GM21717 (cell line): ENCODE data around the gene ST8SIA1.

Experiments
- ATAC-seq: cut with Tn5 transposase; IDR thresholded peaks from one replicate; pipeline ENCODE4 v1.9.1; 2021; ENCODE audit warnings: mild to moderate bottlenecking, moderate library complexity; ENCODE audit not compliant: unreplicated experiment

ST8SIA1 gene

DNA sequence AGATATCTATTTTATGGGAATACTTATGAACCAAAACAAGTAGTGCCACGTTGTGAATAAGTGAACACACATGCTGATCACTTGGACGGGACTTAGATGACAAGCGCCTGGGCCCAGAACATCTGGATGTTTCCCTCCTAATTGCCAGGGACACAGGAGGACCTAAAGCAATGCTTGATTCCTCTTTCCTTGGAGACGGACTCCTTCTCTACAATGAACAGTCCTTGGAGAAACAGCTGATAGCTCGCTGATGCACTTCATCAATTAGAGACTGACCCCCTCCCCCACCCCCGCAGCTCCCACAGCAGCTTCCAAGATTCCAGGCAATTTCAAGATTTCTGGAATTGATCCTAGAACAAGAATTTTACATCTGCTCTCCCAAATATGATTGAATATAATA is 86.4 kb downstream of the ST8SIA1 start:
- ATAC-seq: no peak

DNA sequence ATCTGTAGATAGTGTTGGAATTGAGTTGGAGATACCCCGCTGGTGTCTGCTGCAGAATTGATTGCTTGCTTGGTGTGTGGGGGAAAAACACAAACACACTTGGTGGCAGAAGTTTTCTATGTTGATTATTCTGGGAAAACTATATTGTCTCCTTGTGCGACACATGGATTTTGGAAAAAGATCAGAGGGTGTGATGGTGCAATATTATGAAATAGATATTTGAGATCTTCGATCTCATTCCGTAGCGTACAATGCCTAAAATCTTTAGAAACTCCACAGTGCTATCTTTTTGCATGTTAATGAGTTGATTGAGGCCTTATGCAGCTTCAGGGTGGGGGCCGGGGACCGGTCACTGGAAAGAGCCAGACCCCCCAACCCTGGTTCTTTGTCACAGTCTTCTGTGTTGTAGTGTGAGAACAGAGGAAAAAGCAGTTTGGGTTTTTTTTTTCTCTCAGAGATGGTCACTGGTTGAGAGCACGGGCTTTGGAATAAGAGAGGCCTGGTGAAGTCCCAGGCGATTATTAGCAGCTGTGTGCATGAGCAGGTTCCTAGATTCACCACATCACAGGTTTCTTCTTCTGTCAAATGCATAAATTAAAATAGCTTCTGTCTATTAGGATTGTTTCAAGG is 88.2 kb downstream of the ST8SIA1 start:
- no peak for ATAC-seq

DNA sequence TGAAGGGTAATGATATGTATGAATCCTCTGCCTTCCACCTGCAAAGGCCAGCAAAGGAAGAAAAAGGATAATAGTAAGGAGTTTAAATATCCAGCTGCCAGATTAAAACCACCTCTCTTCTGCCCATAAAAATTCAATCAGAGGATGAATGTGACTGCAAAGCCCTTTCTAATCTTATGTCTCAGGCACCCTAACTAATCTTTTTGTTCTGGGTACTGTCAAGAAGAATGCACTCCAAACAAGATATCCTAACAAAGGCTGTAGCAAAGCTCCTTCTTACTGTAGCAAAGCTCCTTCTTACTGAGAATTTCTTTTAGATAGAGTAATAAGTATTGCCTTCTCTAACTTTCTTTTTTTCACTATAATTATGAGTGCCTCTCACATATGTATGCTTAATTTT is 91.8 kb downstream of the ST8SIA1 start:
- no peak for ATAC-seq

DNA sequence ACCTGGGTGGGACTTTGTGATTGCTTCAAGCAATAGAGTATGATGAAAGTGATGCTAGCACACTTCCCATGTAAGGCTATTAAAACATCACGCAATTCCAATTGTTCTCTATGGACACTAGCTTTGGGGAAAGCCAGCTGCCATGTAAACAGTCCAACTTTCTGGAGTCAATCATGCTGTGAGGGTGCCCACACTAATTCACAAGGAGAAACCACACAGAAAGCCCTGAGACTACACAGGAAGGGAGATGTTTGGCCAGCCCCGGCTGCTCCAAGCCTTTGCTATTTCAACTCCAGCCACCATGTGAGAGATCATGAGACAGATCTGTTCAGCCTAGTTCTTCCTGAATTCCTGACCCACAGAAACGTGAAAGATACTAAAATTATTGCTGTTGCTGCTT is 96.3 kb downstream of the ST8SIA1 start:
- no peak for ATAC-seq

DNA sequence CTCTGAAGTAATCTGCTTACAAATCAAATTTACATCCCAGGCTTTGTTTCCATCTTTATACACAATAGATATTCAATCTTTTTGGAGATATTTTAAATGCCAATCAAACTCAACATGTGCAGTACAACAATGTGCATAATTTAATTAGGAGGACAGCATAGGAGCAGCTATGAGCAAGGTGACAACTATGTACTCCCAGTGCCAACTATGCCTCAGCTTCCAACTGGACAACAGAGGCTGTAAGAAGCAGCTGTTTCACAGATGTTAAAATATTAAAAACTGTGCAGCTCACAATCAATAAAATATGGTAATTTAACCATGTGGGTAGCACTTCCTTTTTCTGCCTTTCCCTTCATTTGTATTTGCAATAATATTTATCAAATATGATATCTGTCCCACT is 99.9 kb downstream of the ST8SIA1 start:
- no peak for ATAC-seq

DNA sequence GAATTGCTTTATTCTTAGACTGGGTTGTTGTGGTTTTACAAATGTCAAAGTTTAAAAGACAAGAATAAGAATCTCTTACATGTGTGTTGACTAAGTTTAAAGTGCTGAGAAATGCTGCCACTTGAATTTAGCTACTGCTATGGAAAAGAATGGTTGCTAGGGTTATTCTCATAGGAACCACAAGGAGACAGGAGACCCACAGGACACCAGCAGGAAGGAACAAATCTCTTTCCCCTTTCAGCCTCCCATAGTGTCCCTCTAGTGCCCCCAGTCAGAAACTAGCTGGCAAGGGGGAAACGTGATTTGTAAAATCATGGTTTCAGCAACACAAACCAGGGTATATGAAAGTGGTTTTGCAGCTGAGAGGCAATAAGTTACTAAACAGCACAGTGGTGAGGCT is 102.7 kb downstream of the ST8SIA1 start:
- ATAC-seq: no peak

DNA sequence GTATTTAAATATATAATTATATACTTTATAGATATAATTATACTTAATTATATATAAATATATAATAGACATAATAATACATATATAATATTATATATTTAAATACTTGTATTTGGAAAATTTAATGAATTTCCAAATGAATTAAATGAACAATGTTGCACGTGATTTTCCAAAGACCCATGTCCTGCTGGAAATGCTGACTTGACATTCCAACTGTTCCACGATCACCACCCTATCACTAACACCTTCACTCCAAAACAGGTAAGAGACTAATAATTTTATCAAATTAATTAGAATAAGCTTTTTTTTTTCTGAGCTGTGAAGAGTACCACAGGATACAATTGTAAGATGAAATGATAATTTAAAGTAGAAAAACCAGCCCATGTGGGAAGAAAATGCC is 103.4 kb downstream of the ST8SIA1 start:
- no peak for ATAC-seq

DNA sequence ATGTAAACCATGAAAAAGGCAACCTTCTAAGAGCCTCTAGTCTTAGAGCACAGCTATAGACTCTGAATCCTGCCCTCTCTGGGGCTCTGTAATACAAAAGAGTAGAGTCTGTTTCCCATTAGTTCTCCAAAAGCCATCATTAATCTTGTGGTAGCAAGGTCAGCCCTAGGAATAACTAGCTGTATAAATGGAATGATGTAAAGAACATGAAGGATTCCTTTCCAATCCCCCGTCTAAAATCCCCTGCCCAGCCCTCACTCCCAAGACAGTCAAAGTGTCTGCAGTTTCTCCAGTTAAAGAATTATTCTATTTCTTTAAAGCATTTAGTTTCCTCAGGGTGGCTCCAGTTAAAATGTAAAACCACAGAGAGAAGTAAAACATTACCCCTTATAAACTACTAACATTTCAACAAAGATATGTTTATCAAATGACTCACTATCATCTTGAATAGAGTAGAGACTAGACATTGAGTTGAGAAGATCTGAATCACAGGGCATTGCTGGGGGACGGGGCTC is 104.2 kb downstream of the ST8SIA1 start:
- no peak for ATAC-seq

DNA sequence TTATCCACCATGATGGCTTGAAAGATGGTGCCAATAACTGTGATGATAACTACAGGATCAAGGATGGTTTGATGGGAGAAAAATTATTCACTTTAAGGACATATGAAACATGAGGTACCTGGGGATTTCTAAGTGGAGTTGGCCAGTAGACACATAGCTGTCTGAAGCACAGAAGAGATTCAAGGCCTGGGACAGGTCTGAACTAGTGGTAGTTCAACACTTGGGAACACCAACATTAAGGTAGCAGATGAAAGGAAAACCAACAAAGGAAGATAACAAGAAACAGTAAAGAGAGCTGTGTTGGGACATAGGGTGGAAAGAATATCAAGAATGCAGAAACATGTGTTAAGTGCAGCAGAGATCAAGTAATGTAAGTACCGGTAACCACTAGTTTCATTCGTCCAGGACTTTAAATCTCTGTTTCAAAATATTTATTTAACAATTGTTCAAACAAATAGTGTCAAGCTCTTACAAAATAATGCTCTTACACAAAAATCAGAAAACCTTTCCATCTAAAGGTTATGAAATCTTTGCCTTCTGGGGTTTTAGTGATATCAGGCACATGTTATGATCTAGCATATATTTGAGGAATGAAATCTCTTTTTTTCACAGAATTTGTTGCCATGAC is 104.7 kb downstream of the ST8SIA1 start:
- ATAC-seq: no peak

DNA sequence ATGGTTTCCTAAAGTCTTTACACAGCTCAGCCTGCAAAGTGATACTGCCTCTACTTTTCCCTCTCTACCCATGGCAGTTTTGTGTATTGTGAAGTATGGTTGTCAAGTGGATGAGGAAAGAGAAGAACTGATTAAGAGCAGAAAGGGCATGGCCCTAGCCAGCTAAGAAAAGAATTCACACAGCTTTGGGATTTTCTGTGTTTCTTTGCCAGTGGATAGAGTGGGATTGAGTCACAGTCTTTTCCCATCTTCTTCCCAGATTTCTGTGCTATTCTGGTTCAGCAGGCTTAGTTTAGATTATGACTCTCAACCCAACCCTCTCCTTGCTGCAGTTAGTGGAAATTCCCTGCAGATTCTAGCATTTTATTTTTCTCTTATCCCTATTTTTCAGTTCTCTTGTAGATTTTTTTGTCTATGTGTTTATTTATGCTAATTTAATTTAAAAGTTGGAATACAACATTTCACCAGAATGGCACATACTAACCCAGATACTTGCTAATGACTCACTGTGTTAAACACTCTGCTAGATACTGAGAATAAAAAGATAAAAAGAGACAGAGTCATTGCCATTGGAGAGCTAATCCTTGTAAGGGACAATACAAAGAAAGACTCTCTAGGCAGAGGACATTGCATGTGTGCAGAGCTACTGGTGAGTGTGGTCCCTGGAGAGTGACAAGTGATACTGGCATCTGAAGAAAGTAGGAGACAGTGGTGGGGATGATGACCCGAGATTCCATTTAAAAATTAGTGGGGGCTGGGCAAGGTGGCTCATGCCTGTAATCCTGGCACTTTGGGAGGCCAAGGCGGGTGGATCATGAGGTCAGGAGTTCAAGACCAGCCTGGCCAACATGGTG is 106.3 kb downstream of the ST8SIA1 start:
- ATAC-seq: no peak

DNA sequence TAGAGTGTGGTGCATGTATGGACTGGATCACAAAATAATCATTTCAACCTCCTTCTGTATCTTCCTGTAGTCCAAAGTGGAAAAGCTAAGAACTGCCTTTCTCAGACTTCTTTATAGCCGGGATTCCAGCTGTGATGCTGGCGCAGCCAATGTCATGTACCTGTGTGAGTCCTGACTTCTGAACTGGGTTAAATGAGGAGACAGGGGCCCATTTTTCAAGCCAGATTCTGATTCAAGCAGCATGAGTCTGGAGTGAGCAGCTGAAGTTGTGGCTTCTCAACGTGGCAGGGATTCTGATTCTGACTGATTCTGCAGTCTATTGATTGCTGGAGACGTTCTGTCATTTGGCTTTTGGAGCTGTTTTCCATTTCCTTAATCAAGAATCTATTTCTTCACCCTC is 111.2 kb downstream of the ST8SIA1 start:
- ATAC-seq: no peak

DNA sequence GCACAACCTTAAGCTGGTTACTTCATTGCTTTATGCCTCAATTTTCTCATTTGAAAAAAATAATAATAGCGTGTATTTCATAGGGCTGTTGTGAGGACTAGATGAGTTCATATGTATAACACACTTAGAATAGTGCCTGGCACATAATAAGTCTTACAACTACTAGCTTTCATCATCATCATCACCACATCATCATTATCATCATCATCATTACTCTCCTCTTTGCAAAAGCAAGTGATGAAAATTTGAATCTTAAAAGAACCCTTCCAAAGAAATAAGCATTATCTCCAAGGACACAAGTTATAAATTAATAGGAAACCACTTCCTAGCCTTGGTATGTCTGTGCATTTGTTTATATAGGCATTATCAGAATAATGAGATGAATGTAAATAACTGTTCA is 117.0 kb downstream of the ST8SIA1 start:
- ATAC-seq: no peak

DNA sequence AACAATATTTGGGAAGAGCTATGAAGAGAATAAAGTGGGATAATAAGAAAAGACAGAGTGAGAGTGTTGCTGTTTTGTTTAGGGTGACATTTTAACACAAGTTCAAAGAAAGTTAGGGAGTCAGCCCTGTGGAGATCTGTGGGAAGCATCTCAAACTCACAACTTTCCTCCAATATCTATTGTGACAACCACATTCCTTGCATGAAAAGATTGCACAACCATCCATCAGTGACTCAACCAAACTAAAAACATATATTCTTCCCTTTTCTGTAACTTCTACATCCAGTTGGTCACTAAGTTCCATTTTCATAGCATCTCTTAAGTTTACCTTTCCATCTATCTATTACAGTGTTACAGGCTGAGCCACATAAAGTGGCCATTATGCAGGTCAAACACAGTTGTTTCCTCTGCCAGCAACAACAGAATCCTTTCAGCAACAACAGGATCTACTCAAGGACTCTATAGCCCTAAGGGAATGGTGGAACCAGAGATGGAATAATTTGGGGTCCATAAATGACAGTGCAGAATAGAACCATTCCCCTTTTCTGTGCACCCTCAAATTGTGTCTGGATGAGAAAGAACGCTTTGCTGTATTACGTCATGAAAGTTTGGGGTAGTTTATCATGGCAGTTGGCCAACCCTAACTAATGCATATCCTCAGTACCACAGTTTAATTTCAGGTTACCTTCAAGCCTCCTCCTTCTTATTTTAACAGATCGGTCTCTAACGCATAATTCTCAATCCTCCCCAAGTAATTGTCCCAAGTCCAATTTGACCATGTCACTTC is 118.8 kb downstream of the ST8SIA1 start:
- ATAC-seq: no peak

DNA sequence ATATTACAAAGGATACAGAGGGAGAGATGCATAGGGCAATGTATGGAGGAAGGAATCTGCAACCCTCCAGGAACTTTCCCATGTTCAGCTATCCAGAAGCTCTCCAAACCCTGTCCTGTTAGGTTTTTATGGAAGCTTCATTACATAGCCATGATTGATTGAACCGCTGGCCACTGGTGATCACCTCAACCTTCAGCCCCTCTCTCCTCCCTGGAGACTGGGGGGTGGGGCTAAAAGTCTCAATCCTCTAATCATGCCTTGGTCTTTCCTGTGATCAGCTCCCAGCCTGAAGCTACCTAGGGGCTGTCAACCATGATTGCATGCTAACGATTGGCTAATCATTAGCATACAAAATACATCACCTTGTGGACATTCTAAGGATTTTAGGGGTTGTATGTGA is 123.4 kb downstream of the ST8SIA1 start:
- no peak for ATAC-seq

DNA sequence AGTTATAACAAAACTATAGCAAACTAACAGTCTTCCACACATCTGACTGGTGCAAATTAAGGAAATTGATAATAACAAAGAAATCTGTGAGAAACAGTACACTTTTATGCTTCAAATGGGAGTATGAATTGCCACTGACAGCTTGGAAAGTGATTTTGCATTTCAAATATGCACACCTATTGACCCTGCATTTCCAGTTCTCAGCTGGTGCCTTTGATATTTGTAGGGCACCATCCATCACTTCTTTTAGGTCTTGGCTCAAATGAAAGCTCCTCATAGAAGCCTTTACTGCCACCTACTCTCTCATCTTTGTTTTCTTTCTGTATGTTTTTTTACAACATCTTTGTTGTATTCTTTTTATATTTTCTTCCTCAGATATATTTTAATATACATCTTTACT is 125.1 kb downstream of the ST8SIA1 start:
- no peak for ATAC-seq

DNA sequence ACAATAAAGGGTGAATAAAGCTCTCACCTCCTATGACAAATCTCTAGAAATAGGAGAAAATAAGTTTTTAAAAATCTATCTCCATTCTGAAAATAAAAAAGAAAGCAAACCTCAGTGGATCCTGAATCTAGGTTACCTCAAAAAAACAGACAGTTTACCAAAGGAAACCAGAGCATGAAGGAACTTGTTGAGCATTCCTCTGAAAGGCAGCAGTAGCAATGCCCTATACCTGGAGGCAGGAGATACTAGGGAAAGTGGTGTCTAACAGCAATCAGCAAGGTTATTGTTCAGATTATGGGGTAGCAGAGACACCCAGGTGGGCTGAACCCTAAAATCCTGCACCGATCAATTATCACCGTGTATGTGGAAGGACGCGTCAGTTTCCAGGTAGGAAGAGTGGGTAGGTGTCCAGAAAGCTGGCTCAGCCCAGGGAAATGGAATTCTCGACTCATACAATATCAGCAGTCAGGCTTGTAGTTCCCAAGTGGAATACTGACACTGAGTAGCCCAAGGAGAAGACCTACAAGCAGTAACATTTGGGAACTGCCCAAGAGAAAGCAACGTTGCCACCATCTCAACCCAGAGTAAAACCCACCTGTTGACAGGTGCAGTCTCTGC is 128.3 kb downstream of the ST8SIA1 start:
- ATAC-seq: no peak

DNA sequence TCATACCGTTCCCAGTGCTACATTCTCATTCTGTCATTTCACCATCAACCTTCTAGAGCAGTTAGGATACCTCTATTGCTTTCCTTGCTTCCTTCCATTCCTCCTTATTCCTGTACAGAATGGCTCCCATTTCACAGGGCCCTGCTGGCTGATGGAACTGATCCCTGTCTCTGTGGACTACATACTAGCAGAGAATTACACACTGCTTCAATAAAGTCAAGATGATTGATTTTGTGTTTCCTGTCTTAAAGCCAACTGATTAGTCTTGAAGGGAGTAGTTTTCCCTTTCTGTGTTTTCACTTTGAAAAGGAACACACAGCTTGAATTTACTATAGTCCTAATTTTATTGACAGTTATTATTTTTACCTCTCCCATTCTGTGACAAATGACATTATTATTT is 130.1 kb downstream of the ST8SIA1 start:
- no peak for ATAC-seq

DNA sequence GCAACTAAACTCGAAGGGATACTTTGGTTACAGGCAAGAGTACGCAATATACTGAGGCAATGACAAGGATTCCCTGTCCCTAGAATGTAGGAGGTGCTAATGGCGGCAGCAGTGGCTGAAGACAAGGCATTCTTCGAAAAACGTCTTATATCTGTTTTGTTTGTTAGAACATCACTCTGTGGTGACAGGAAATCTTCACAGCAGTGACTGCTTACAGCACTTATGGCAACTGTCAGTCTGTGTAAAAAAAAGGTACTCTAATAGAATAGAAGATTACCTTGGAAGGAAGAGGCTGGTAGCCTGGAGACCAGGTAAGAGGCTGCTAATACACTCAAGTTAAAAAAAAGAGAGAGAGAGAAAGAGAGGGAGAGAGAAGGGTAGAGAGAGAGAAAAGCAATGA is 131.7 kb downstream of the ST8SIA1 start:
- ATAC-seq: no peak

DNA sequence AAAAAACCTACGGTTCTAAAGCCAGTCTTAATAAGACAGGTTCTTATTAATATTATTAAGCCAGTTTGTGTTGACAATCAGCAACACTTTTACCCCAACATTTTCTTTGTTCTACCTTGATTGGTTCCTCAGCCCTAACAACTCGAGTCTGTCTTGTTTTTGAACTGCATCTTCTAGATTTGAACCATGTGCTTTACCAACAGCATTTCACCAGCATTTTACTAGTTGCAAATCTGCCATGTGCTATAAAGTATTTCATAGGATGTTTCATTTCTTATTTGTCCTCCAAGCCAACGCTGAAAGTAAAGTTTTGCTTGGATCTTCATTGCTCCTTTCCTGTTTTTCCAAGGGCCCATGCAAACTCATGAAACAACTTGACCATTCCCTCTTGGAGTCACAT is 133.4 kb downstream of the ST8SIA1 start:
- ATAC-seq: no peak

DNA sequence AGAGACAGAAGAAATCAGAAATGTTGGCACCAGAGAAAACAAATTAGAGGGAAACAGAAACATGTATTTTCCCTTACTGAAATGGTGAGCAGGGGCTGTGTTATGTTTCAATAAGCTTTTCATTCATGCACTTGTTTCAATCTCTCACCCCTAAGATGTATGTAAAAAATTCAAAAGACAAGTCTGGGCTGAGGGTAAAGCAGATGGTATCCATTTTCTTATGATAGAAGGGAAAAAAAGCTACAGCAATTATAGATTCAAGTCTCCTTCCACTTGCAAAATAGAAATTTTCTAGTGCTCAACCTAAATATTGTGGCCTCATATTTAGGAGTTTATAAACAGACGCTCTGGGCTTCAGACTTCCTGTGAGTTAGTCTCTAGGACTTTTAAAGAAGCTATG is 138.3 kb downstream of the ST8SIA1 start:
- no peak for ATAC-seq

DNA sequence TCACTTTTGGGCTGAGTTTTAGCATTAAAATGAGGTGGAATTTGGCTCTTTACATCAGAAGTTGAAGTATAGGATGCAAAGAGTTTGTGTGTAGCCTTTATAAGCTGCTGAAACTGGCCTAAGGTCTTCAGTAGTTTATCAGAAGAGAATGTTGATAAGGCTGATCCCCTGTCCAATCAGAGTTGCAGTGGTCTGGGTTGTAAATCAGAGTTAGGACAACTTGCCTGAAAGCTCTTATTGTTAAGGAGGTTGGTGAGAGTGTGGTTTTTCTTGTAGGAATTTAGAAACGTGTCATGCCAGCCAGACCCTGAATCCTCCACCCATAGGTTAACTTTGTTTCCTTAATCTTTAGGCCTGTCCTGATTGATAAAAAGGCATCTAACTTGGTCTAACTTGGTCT is 143.5 kb downstream of the ST8SIA1 start:
- no peak for ATAC-seq
